Measurements from ENCODE around the gene BACE2.

Gene BACE2

GRCh38 chr21:41139275-41139674 lies 28.7 kb upstream of the BACE2 start:
- Histone ChIP-seq H3K4me3 (ENCODE audit: low read length) (no peak overlapping the region), H3K4me1 (ENCODE audit: insufficient read depth, low read length) (no peaks in the 10 kb centered on the region), H3K9me3 (ENCODE audit: low read length) (no peaks in the 10 kb centered on the region), H2AFZ (ENCODE audit: low read depth, low read length) (no peak overlapping the region), H3K27me3 (ENCODE audit: insufficient read depth, low read length) (no peaks in the 10 kb centered on the region), H3K36me3 (ENCODE audit: insufficient read depth, low read length) (no peaks in the 10 kb centered on the region)

- Histone ChIP-seq H3K4me1 (ENCODE audit: insufficient read depth, low read length) (no peaks in the 10 kb centered on the region), H3K9me3 (ENCODE audit: low read length) (no peaks in the 10 kb centered on the region), H3K27me3 (ENCODE audit: insufficient read depth, low read length) (no peaks in the 10 kb centered on the region), H3K4me3 (ENCODE audit: low read length) (no peak overlapping the region), H3K36me3 (ENCODE audit: insufficient read depth, low read length) (no peaks in the 10 kb centered on the region), H2AFZ (ENCODE audit: low read depth, low read length) (no peak overlapping the region)
Measured at GRCh38 chr21:41139951-41140350, 28.0 kb upstream of the BACE2 start.

- Histone ChIP-seq H3K4me1 (ENCODE audit: insufficient read depth, low read length) (no peaks in the 10 kb centered on the region), H3K9me3 (ENCODE audit: low read length) (no peaks in the 10 kb centered on the region), H2AFZ (ENCODE audit: low read depth, low read length) (no peak overlapping the region), H3K27me3 (ENCODE audit: insufficient read depth, low read length) (no peaks in the 10 kb centered on the region), H3K36me3 (ENCODE audit: insufficient read depth, low read length) (no peaks in the 10 kb centered on the region), H3K4me3 (ENCODE audit: low read length) (no peak overlapping the region)
Measured at GRCh38 chr21:41141031-41141457, 26.9 kb upstream of the BACE2 start.

- Histone ChIP-seq H3K27me3 (ENCODE audit: insufficient read depth, low read length) (no peaks in the 10 kb centered on the region), H3K4me3 (ENCODE audit: low read length) (no peak overlapping the region), H3K9me3 (ENCODE audit: low read length) (no peaks in the 10 kb centered on the region), H3K4me1 (ENCODE audit: insufficient read depth, low read length) (no peaks in the 10 kb centered on the region), H2AFZ (ENCODE audit: low read depth, low read length) (no peak overlapping the region), H3K36me3 (ENCODE audit: insufficient read depth, low read length) (no peaks in the 10 kb centered on the region)
Measured at GRCh38 chr21:41142051-41142795, 25.7 kb upstream of the BACE2 start.

- H3K27me3 ChIP-seq (ENCODE audit: insufficient read depth, low read length) = no peaks in the 10 kb centered on the region
- H3K9me3 ChIP-seq (ENCODE audit: low read length) = no peaks in the 10 kb centered on the region
- no peaks in the 10 kb centered on the region for H3K36me3 ChIP-seq (ENCODE audit: insufficient read depth, low read length)
- H3K4me3 ChIP-seq (ENCODE audit: low read length) = no peak overlapping the region
- no peaks in the 10 kb centered on the region for H3K4me1 ChIP-seq (ENCODE audit: insufficient read depth, low read length)
- H2AFZ ChIP-seq (ENCODE audit: low read depth, low read length) = no peak overlapping the region
Measured at GRCh38 chr21:41143596-41144325, 24.2 kb upstream of the BACE2 start.

- Histone ChIP-seq H3K9me3 (ENCODE audit: low read length) (no peaks in the 10 kb centered on the region), H3K27me3 (ENCODE audit: insufficient read depth, low read length) (no peaks in the 10 kb centered on the region), H3K4me3 (ENCODE audit: low read length) (no peak overlapping the region), H3K4me1 (ENCODE audit: insufficient read depth, low read length) (no peaks in the 10 kb centered on the region), H3K36me3 (ENCODE audit: insufficient read depth, low read length) (no peaks in the 10 kb centered on the region), H2AFZ (ENCODE audit: low read depth, low read length) (no peak overlapping the region)
Measured at GRCh38 chr21:41147096-41147978, 20.6 kb upstream of the BACE2 start.

- Histone ChIP-seq H3K4me3 (ENCODE audit: low read length) (no peak overlapping the region), H3K27me3 (ENCODE audit: insufficient read depth, low read length) (no peaks in the 10 kb centered on the region), H3K4me1 (ENCODE audit: insufficient read depth, low read length) (no peaks in the 10 kb centered on the region), H2AFZ (ENCODE audit: low read depth, low read length) (no peak overlapping the region), H3K36me3 (ENCODE audit: insufficient read depth, low read length) (no peaks in the 10 kb centered on the region), H3K9me3 (ENCODE audit: low read length) (no peaks in the 10 kb centered on the region)
Measured at GRCh38 chr21:41147979-41148355, 20.0 kb upstream of the BACE2 start.

- no peak overlapping the region for H3K4me3 ChIP-seq (ENCODE audit: low read length)
- H3K36me3 ChIP-seq (ENCODE audit: insufficient read depth, low read length) = no peaks in the 10 kb centered on the region
- no peaks in the 10 kb centered on the region for H3K27me3 ChIP-seq (ENCODE audit: insufficient read depth, low read length)
- H2AFZ ChIP-seq (ENCODE audit: low read depth, low read length) = no peak overlapping the region
- H3K4me1 ChIP-seq (ENCODE audit: insufficient read depth, low read length) = no peaks in the 10 kb centered on the region
- H3K9me3 ChIP-seq (ENCODE audit: low read length) = no peaks in the 10 kb centered on the region
Measured at GRCh38 chr21:41148798-41149197, 19.2 kb upstream of the BACE2 start.

GRCh38 chr21:41149199-41149598 lies 18.8 kb upstream of the BACE2 start:
- Histone ChIP-seq H3K4me1 (ENCODE audit: insufficient read depth, low read length) (no peaks in the 10 kb centered on the region), H3K9me3 (ENCODE audit: low read length) (no peaks in the 10 kb centered on the region), H3K27me3 (ENCODE audit: insufficient read depth, low read length) (no peaks in the 10 kb centered on the region), H3K4me3 (ENCODE audit: low read length) (no peak overlapping the region), H2AFZ (ENCODE audit: low read depth, low read length) (no peak overlapping the region), H3K36me3 (ENCODE audit: insufficient read depth, low read length) (no peaks in the 10 kb centered on the region)

GRCh38 chr21:41152147-41152546 lies 15.8 kb upstream of the BACE2 start:
- Histone ChIP-seq H2AFZ (ENCODE audit: low read depth, low read length) (no peak overlapping the region), H3K4me1 (ENCODE audit: insufficient read depth, low read length) (no peaks in the 10 kb centered on the region), H3K36me3 (ENCODE audit: insufficient read depth, low read length) (no peaks in the 10 kb centered on the region), H3K27me3 (ENCODE audit: insufficient read depth, low read length) (no peaks in the 10 kb centered on the region), H3K9me3 (ENCODE audit: low read length) (no peaks in the 10 kb centered on the region), H3K4me3 (ENCODE audit: low read length) (no peak overlapping the region)

- H3K36me3 ChIP-seq (ENCODE audit: insufficient read depth, low read length) = no peaks in the 10 kb centered on the region
- no peak overlapping the region for H2AFZ ChIP-seq (ENCODE audit: low read depth, low read length)
- H3K27me3 ChIP-seq (ENCODE audit: insufficient read depth, low read length) = no peaks in the 10 kb centered on the region
- no peaks in the 10 kb centered on the region for H3K4me1 ChIP-seq (ENCODE audit: insufficient read depth, low read length)
- H3K9me3 ChIP-seq (ENCODE audit: low read length) = no peaks in the 10 kb centered on the region
- H3K4me3 ChIP-seq (ENCODE audit: low read length) = no peak overlapping the region
Measured at GRCh38 chr21:41153443-41153842, 14.5 kb upstream of the BACE2 start.

GRCh38 chr21:41156142-41156541 lies 11.8 kb upstream of the BACE2 start:
- no peaks in the 10 kb centered on the region for H3K4me1 ChIP-seq (ENCODE audit: insufficient read depth, low read length)
- no peaks in the 10 kb centered on the region for H3K9me3 ChIP-seq (ENCODE audit: low read length)
- no peak overlapping the region for H2AFZ ChIP-seq (ENCODE audit: low read depth, low read length)
- H3K4me3 ChIP-seq (ENCODE audit: low read length) = no peak overlapping the region
- H3K27me3 ChIP-seq (ENCODE audit: insufficient read depth, low read length) = no peaks in the 10 kb centered on the region
- no peaks in the 10 kb centered on the region for H3K36me3 ChIP-seq (ENCODE audit: insufficient read depth, low read length)

- Histone ChIP-seq H3K9me3 (ENCODE audit: low read length) (no peaks in the 10 kb centered on the region), H3K36me3 (ENCODE audit: insufficient read depth, low read length) (no peaks in the 10 kb centered on the region), H3K4me1 (ENCODE audit: insufficient read depth, low read length) (no peaks in the 10 kb centered on the region), H3K27me3 (ENCODE audit: insufficient read depth, low read length) (no peaks in the 10 kb centered on the region), H2AFZ (ENCODE audit: low read depth, low read length) (no peak overlapping the region), H3K4me3 (ENCODE audit: low read length) (no peak overlapping the region)
Measured at GRCh38 chr21:41158026-41158425, 9.9 kb upstream of the BACE2 start.

Data from neuron (in vitro differentiated cells).